H1 (cell line): Measurements from ENCODE around the gene MAPK1. TPM values are rescaled to one million over a fixed set of nuclear protein-coding genes. Genes with fewer than 3 reads are reported as not detected.

Experiments
- CTCF ChIA-PET: fragments of 300-600 bp; sonication (Branson Sonifier 250); formaldehyde crosslinking; loops from one replicate; lab custom pipeline; 2021; ENCODE audit not compliant: partially characterized antibody; lab: Charles Lee
- POLR2A ChIA-PET: fragments of 300-600 bp; sonication (Branson Sonifier 250); formaldehyde crosslinking; loops from one replicate; lab custom pipeline; 2021; ENCODE audit warnings: inconsistent platforms; ENCODE audit not compliant: partially characterized antibody; lab: Charles Lee
- DNase-seq, 2 experiments: peaks; one replicate each; pipeline versions ENCODE4 v3.0.0 to v3.0.0-alpha.2; 2010 to 2022; ENCODE audit warnings: low spot score in 2 of 2, low read depth in 1 of 2, mixed read lengths in 1 of 2
- FAIRE-seq: peaks from 2 replicates; lab custom pipeline; 2011; peaks lifted over from hg19 to GRCh38; lab: Jason Lieb, UNC
- H2AFZ ChIP-seq: 2 replicates; pipeline ENCODE4 v1.8.1; 2012; ENCODE audit warnings: low read length, inconsistent platforms
- H2AK5ac ChIP-seq: 2 replicates; pipeline ENCODE4 v1.6.1; 2013; ENCODE audit warnings: low read depth, low read length
- H2BK120ac ChIP-seq: replicated peaks from 2 replicates; pipeline ENCODE3; 2013; ENCODE audit warnings: low read depth, low read length, inconsistent platforms
- H2BK12ac ChIP-seq: 2 replicates; pipeline ENCODE4 v1.6.1; 2013; ENCODE audit warnings: low read depth, low read length
- H2BK15ac ChIP-seq: 2 replicates; pipeline ENCODE4 v1.6.1; 2013; ENCODE audit warnings: low read length
- H2BK20ac ChIP-seq: 2 replicates; pipeline ENCODE4 v1.6.1; 2013; ENCODE audit warnings: low read length
- H2BK5ac ChIP-seq: 2 replicates; pipeline ENCODE4 v1.6.1; 2013; ENCODE audit warnings: low read depth, low read length
- H3K14ac ChIP-seq: 2 replicates; pipeline ENCODE4 v1.6.1; 2013; ENCODE audit warnings: inconsistent platforms; ENCODE audit not compliant: insufficient read length
- H3K18ac ChIP-seq: 2 replicates; pipeline ENCODE4 v1.6.1; 2013; ENCODE audit warnings: low read length; ENCODE audit errors: extremely low read depth
- H3K23ac ChIP-seq: 2 replicates; pipeline ENCODE4 v1.6.1; 2013; ENCODE audit warnings: inconsistent platforms; ENCODE audit not compliant: insufficient read length
- H3K23me2 ChIP-seq: 2 replicates; pipeline ENCODE4 v1.6.1; 2013; ENCODE audit warnings: low read depth, low read length
- H3K27ac ChIP-seq: 2 replicates; pipeline ENCODE4 v1.6.1; 2011; ENCODE audit warnings: low read depth, low read length, inconsistent platforms
- H3K27me3 ChIP-seq, 4 experiments: replicated peaks in 1 of 4; 1 replicate in 1 of 4; 2 replicates in 3 of 4; pipeline versions ENCODE4 v1.6.1 to v1.8.1; 2011 to 2013; ENCODE audit warnings: low read length in 3 of 4, mild to moderate bottlenecking in 3 of 4, inconsistent platforms in 2 of 4, mixed read lengths in 2 of 4, moderate library complexity in 1 of 4; ENCODE audit not compliant: control insufficient read depth in 3 of 4, insufficient read depth in 3 of 4; ENCODE audit errors: extremely low read depth in 1 of 4
- H3K36me3 ChIP-seq, 4 experiments: 2 replicates each; pipeline versions ENCODE4 v1.6.1 to v1.8.1; 2011 to 2013; ENCODE audit warnings: mild to moderate bottlenecking in 4 of 4, low read length in 3 of 4, moderate library complexity in 2 of 4, control low read depth in 1 of 4, inconsistent platforms in 1 of 4; ENCODE audit not compliant: insufficient read depth in 4 of 4, control insufficient read depth in 2 of 4
- H3K4ac ChIP-seq: replicated peaks from 2 replicates; pipeline ENCODE3; 2013; ENCODE audit warnings: low read length, low read depth, mixed read lengths, inconsistent platforms; ENCODE audit not compliant: insufficient read length
- H3K4me1 ChIP-seq, 4 experiments: replicated peaks in 1 of 4; 1 replicate in 1 of 4; 2 replicates in 3 of 4; pipeline versions ENCODE4 v1.6.1 to v1.8.1; 2011 to 2013; ENCODE audit warnings: low read length in 3 of 4, inconsistent platforms in 2 of 4, mixed read lengths in 1 of 4; ENCODE audit not compliant: insufficient read depth in 4 of 4, control insufficient read depth in 3 of 4
- H3K4me2 ChIP-seq, 2 experiments: 2 replicates each; pipeline versions ENCODE4 v1.6.1 to v1.8.1; 2011 to 2013; ENCODE audit warnings: low read depth in 2 of 2, low read length in 2 of 2, control low read depth in 1 of 2, inconsistent platforms in 1 of 2, mild to moderate bottlenecking in 1 of 2; ENCODE audit not compliant: insufficient read depth in 1 of 2
- H3K4me3 ChIP-seq, 4 experiments: fragments of 200-600, 300-600 bp in 1 of 4; sonication (generic), shearing (Covaris generic), sonication (Bioruptor Twin) in 1 of 4; 2 replicates each; pipeline versions ENCODE4 v1.5.1 to v1.8.1; 2011 to 2016; ENCODE audit warnings: low read length in 4 of 4, low read depth in 3 of 4, control low read depth in 2 of 4, inconsistent platforms in 2 of 4, mild to moderate bottlenecking in 2 of 4, mixed read lengths in 1 of 4, moderate library complexity in 1 of 4; ENCODE audit not compliant: insufficient read depth in 2 of 4; ENCODE audit errors: extremely low read depth in 1 of 4
- H3K56ac ChIP-seq: replicated peaks from 2 replicates; pipeline ENCODE3; 2013; ENCODE audit warnings: low read depth, mild to moderate bottlenecking, mixed read lengths, low read length, inconsistent platforms; ENCODE audit not compliant: insufficient read length
- H3K79me1 ChIP-seq: 2 replicates; pipeline ENCODE4 v1.6.1; 2013; ENCODE audit warnings: low read depth, low read length, control low read depth
- H3K79me2 ChIP-seq, 2 experiments: 2 replicates each; pipeline versions ENCODE4 v1.6.1 to v1.8.1; 2012 to 2013; ENCODE audit warnings: low read length in 2 of 2, mild to moderate bottlenecking in 2 of 2, inconsistent platforms in 1 of 2; ENCODE audit not compliant: insufficient read depth in 2 of 2, control insufficient read depth in 1 of 2
- H3K9ac ChIP-seq, 4 experiments: replicated peaks in 1 of 4; 1 replicate in 1 of 4; 2 replicates in 3 of 4; pipeline versions ENCODE4 v1.6.1 to v1.8.1; 2011 to 2013; ENCODE audit warnings: low read depth in 3 of 4, low read length in 3 of 4, control low read depth in 2 of 4, mild to moderate bottlenecking in 2 of 4, moderate library complexity in 2 of 4, inconsistent platforms in 1 of 4; ENCODE audit errors: extremely low read depth in 1 of 4
- H3K9me3 ChIP-seq, 2 experiments: 2 replicates each; pipeline versions ENCODE4 v1.6.1 to v1.8.1; 2012 to 2013; ENCODE audit warnings: mild to moderate bottlenecking in 2 of 2, moderate library complexity in 2 of 2, control low read depth in 1 of 2, inconsistent platforms in 1 of 2, low read depth in 1 of 2, low read length in 1 of 2, mixed read lengths in 1 of 2; ENCODE audit not compliant: insufficient read depth in 2 of 2
- H4K20me1 ChIP-seq, 2 experiments: replicated peaks in 1 of 2; 2 replicates each; pipeline versions ENCODE3 to v1.8.1; 2011 to 2013; ENCODE audit warnings: inconsistent platforms in 2 of 2, low read length in 2 of 2, mild to moderate bottlenecking in 1 of 2; ENCODE audit not compliant: insufficient read depth in 2 of 2, control insufficient read depth in 1 of 2
- H4K5ac ChIP-seq: 2 replicates; pipeline ENCODE4 v1.6.1; 2013; ENCODE audit warnings: low read length, low read depth, mixed read lengths, inconsistent platforms; ENCODE audit not compliant: insufficient read length
- H4K8ac ChIP-seq: 2 replicates; pipeline ENCODE4 v1.8.0; 2013; ENCODE audit warnings: mild to moderate bottlenecking, moderate library complexity, low read length, inconsistent platforms; ENCODE audit not compliant: insufficient read depth; ENCODE audit errors: extremely low read depth
- H4K91ac ChIP-seq: replicated peaks from 2 replicates; pipeline ENCODE3; 2013; ENCODE audit warnings: low read length, mixed read lengths, inconsistent platforms; ENCODE audit not compliant: insufficient read length
- BACH1 ChIP-seq: IDR thresholded peaks from 2 replicates; pipeline ENCODE4 v1.6.1; 2012; ENCODE audit warnings: low read length, improper control_type of control experiment
- BRCA1 ChIP-seq: IDR thresholded peaks from 2 replicates; pipeline ENCODE4 v1.6.1; 2012; ENCODE audit warnings: low read depth, low read length, improper control_type of control experiment
- E2F6 ChIP-seq: IDR thresholded peaks from 2 replicates; pipeline ENCODE4 v1.6.1; 2012; ENCODE audit warnings: inconsistent platforms
- EZH2 ChIP-seq: fragments of 200-600 bp; sonication (generic); IDR thresholded peaks from 2 replicates; pipeline ENCODE4 v1.7.1; 2012; ENCODE audit warnings: low read depth, mild to moderate bottlenecking, moderate library complexity, low read length, inconsistent platforms; ENCODE audit not compliant: severe bottlenecking
- MAX ChIP-seq: IDR thresholded peaks from 2 replicates; pipeline ENCODE4 v1.6.1; 2012; ENCODE audit warnings: inconsistent platforms
- POU5F1 ChIP-seq: IDR thresholded peaks from 2 replicates; pipeline ENCODE4 v1.6.1; 2011; ENCODE audit warnings: low read depth, mild to moderate bottlenecking, low read length, moderate library complexity
- RAD21 ChIP-seq, 2 experiments: IDR thresholded peaks in 1 of 2; conservative IDR thresholded peaks in 1 of 2; 2 replicates each; pipeline ENCODE4 v1.6.1; 2011; ENCODE audit warnings: low read depth in 2 of 2, low read length in 2 of 2, improper control_type of control experiment in 1 of 2, inconsistent platforms in 1 of 2, mild to moderate bottlenecking in 1 of 2, moderate library complexity in 1 of 2
- RFX5 ChIP-seq: IDR thresholded peaks from 2 replicates; pipeline ENCODE4 v1.6.1; 2011; ENCODE audit warnings: low read depth, low read length, improper control_type of control experiment, borderline replicate concordance
- SAP30 ChIP-seq: fragments of 300-600 bp; sonication (generic); IDR thresholded peaks from 2 replicates; pipeline ENCODE4 v1.7.1; 2012; ENCODE audit warnings: low read length, moderate library complexity, mild to moderate bottlenecking, inconsistent platforms; ENCODE audit not compliant: insufficient read depth, insufficient replicate concordance
- SP4 ChIP-seq: IDR thresholded peaks from 2 replicates; pipeline ENCODE4 v1.6.1; 2012; ENCODE audit warnings: low read length, inconsistent platforms
- TAF7 ChIP-seq: optimal IDR thresholded peaks from 2 replicates; pipeline ENCODE3; 2011; ENCODE audit warnings: low read depth, mild to moderate bottlenecking, inconsistent platforms, low read length, moderate library complexity, borderline replicate concordance
- USF2 ChIP-seq: IDR thresholded peaks from 2 replicates; pipeline ENCODE4 v1.6.1; 2011; ENCODE audit warnings: low read length, improper control_type of control experiment
- YY1 ChIP-seq: IDR thresholded peaks from 2 replicates; pipeline ENCODE4 v1.6.1; 2011; ENCODE audit warnings: low read depth, mild to moderate bottlenecking, low read length
- WGBS, 2 experiments: shearing (Covaris generic) in 1 of 2; methylation state at CpG; one replicate each; pipeline versions ENCODE4 v1.1.6 to v1.1.7; 2013 to 2015; ENCODE audit warnings: low lambda C conversion rate in 2 of 2, mixed read lengths in 2 of 2, inconsistent platforms in 1 of 2, low coverage in 1 of 2, missing lambda C conversion rate in 1 of 2; ENCODE audit not compliant: insufficient replicate concordance in 2 of 2, insufficient coverage in 1 of 2, insufficient read length in 1 of 2; ENCODE audit errors: extremely low coverage in 1 of 2, missing lambda C conversion rate in 1 of 2; 5-methylcytosine and 5-hydroxymethylcytosine counted together
- polyA plus RNA-seq, 7 experiments: library from polyadenylated mRNA; depleted of rRNA in 3 of 7; stranded (reverse) in 5 of 7; unstranded in 2 of 7; fragments of >200 nt in 5 of 7; fragments of 200-250 nt in 2 of 7; gene quantifications; 1 replicate in 5 of 7; 2 replicates in 1 of 7; 4 replicates in 1 of 7; pipeline versions ENCODE4 v1.2.1 to v1.2.3, GENCODE V29; 2011 to 2013; ENCODE audit warnings: missing spikeins in 2 of 7, mixed read lengths in 2 of 7
- total RNA-seq: library from RNA; stranded (reverse); fragmentation: NEBNext Ultra II Directional; extraction: Animal tissue kit (Norgen Biotek cat#: 25700); gene quantifications from 2 replicates; pipeline ENCODE4 v1.2.1, GENCODE V29; 2021

Gene MAPK1
- total and polyA plus RNA-seq, 2 of the 8 experiments (the other 6 are each of a cell fraction or from before 2014, with no cell fraction given), result 28.1 to 101 TPM

- H3K4me1 ChIP-seq, result no peaks in the 10 kb centered on the region
- H4K20me1 ChIP-seq, result no peaks in the 10 kb centered on the region
- no peak overlapping the region for H2AFZ ChIP-seq
- no peak overlapping the region for H3K14ac ChIP-seq
- H3K23ac ChIP-seq, result no peak overlapping the region
- H3K18ac ChIP-seq, result no peak overlapping the region
- H3K27me3 ChIP-seq, result no peaks in the 10 kb centered on the region
- no peaks in the 10 kb centered on the region for H3K23me2 ChIP-seq
- no peak overlapping the region for H3K9ac ChIP-seq
- H2BK15ac ChIP-seq, result no peak overlapping the region
- H3K4me3 ChIP-seq, result no peak overlapping the region
- no peak overlapping the region for H3K4ac ChIP-seq
- H2BK20ac ChIP-seq, result no peak overlapping the region
- H3K79me2 ChIP-seq, result no peaks in the 10 kb centered on the region
- H2BK12ac ChIP-seq, result no peak overlapping the region
- no peaks in the 10 kb centered on the region for H3K36me3 ChIP-seq
- H3K79me1 ChIP-seq, result no peaks in the 10 kb centered on the region
- no peak overlapping the region for H2BK5ac ChIP-seq
- ChIA-PET CTCF (no interaction called here), POLR2A (no interaction called here)
- 90% methylated on average over 8 of the region's 8 CpGs; no CpG with 5 or more reads in 1 of the 2 experiments for WGBS, 2 experiments
- no peak for FAIRE-seq
- no peak overlapping the region for H2BK120ac ChIP-seq
- no peak overlapping the region for H3K27ac ChIP-seq
- no peak overlapping the region for H4K91ac ChIP-seq
- H2AK5ac ChIP-seq, result no peak overlapping the region
- DNase-seq, result no peak
- no peak overlapping the region for H3K56ac ChIP-seq
- no peak overlapping the region for H4K8ac ChIP-seq
- no peak overlapping the region for H4K5ac ChIP-seq
- H3K4me2 ChIP-seq, result no peak overlapping the region
- H3K9me3 ChIP-seq, result no peaks in the 10 kb centered on the region
- no peak for TF ChIP-seq RFX5
- no peak for TF ChIP-seq USF2
- no peak for TF ChIP-seq TAF7
- TF ChIP-seq EZH2, result no peak
- no peak for TF ChIP-seq YY1
- TF ChIP-seq RAD21 (IDR thresholded peaks at IDR 0.05 in 1 of 2, conservative IDR thresholded peaks at IDR 0.05 in 1 of 2; ENCODE audit: low read depth in 2 of 2, low read length in 2 of 2), result no peak
- TF ChIP-seq MAX, result no peak
- TF ChIP-seq E2F6, result no peak
- no peak for TF ChIP-seq BACH1
- TF ChIP-seq SAP30, result no peak
- no peak for TF ChIP-seq POU5F1
- no peak for TF ChIP-seq SP4
- TF ChIP-seq BRCA1, result no peak
Observed at GRCh38 chr22:21894799-21895198, 27.4 kb upstream of the MAPK1 start.
